Chondrocyte (in vitro differentiated cells): ENCODE measurements around the gene DIS3L2. TPM values are rescaled to one million over a fixed set of nuclear protein-coding genes. Genes with fewer than 3 reads are reported as not detected.

Experiments used
- DNase-seq: peaks from one replicate; pipeline ENCODE4 v3.0.0; 2021; ENCODE audit warnings: mixed read lengths, low spot score
- H3K27ac Mint-ChIP-seq: one replicate; pipeline ENCODE4 v1.8.0; 2021; ENCODE audit warnings: mild to moderate bottlenecking, moderate library complexity, mixed read lengths; ENCODE audit not compliant: unreplicated experiment
- H3K27me3 Mint-ChIP-seq: 2 replicates; pipeline ENCODE4 v1.8.0; 2021; ENCODE audit warnings: low read depth, mixed read lengths
- H3K36me3 Mint-ChIP-seq: 2 replicates; pipeline ENCODE4 v1.8.0; 2021; ENCODE audit warnings: low read depth, mixed read lengths
- H3K4me1 Mint-ChIP-seq: 2 replicates; pipeline ENCODE4 v1.8.0; 2021; ENCODE audit warnings: low read depth, mild to moderate bottlenecking, mixed read lengths
- H3K4me3 Mint-ChIP-seq: one replicate; pipeline ENCODE4 v1.8.0; 2021; ENCODE audit warnings: mild to moderate bottlenecking, moderate library complexity, mixed read lengths; ENCODE audit not compliant: unreplicated experiment
- H3K9me3 Mint-ChIP-seq: 2 replicates; pipeline ENCODE4 v1.8.0; 2021; ENCODE audit warnings: low read depth, mixed read lengths
- total RNA-seq: library from RNA; stranded (reverse); gene quantifications from 3 replicates; pipeline ENCODE4 v1.2.1, GENCODE V29; 2021
- TF ChIP-seq, protein P1 (sequence below): fragments of 200-600 bp; sonication (generic); IDR thresholded peaks from 2 replicates; pipeline ENCODE4 v1.5.0; 2021; ENCODE audit warnings: antibody characterized with exemption, mild to moderate bottlenecking, moderate library complexity

Gene DIS3L2
- total RNA-seq, 1 donor from 2014 or later: 17.5 TPM

DNA sequence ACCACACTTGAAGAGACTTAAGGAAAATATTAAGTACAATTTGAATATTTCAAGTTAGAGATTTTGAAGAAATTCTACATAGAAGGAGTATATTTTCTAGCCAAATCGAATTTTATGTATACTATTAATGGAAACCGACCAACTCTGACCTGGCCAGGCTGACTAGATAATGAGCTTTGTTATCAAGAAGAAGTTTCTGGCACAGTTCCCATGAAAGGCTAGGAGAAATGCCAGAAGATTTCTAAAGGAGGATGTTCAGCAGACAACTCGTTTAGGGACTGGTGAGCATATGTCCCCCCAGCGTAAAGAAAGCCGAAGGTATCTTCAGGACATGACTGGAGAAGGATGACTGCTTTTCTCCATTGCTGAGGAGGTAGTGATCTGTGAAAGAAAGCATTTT, 127.3 kb downstream of the DIS3L2 start:
- Mint-ChIP-seq H3K4me3 (no peak overlapping the region), H3K4me1 (peaks cover 4% of the 10 kb centered on the region), H3K9me3 (peaks cover 12% of the 10 kb centered on the region), H3K27me3 (no peaks in the 10 kb centered on the region), H3K36me3 (peaks cover 12% of the 10 kb centered on the region), H3K27ac (no peak overlapping the region)
- DNase-seq: no peak
- TF ChIP-seq, protein P1, sequence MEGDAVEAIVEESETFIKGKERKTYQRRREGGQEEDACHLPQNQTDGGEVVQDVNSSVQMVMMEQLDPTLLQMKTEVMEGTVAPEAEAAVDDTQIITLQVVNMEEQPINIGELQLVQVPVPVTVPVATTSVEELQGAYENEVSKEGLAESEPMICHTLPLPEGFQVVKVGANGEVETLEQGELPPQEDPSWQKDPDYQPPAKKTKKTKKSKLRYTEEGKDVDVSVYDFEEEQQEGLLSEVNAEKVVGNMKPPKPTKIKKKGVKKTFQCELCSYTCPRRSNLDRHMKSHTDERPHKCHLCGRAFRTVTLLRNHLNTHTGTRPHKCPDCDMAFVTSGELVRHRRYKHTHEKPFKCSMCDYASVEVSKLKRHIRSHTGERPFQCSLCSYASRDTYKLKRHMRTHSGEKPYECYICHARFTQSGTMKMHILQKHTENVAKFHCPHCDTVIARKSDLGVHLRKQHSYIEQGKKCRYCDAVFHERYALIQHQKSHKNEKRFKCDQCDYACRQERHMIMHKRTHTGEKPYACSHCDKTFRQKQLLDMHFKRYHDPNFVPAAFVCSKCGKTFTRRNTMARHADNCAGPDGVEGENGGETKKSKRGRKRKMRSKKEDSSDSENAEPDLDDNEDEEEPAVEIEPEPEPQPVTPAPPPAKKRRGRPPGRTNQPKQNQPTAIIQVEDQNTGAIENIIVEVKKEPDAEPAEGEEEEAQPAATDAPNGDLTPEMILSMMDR: no peak

DNA sequence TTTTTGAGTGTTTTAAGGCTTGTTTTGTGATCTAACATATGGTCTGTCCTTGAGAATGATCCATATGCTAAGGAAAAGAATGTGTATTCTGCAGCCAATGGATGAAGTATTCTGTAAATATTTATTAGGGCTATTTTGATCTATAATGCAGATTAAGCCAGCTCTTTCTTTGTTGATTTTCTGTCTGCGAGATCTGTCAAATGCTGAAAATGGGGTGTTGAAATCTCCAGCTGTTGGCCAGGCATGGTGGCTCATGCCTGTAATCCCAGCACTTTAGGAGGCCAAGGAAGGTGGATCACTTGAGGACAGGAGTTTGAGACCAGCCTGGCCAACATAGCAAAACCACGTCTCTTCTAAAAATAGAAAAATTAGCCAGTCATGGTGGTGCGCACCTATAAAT, 132.7 kb downstream of the DIS3L2 start:
- Mint-ChIP-seq H3K4me3 (no peak overlapping the region), H3K4me1 (no peaks in the 10 kb centered on the region), H3K27ac (no peak overlapping the region), H3K27me3 (no peaks in the 10 kb centered on the region), H3K36me3 (peaks cover 35% of the 10 kb centered on the region), H3K9me3 (peaks cover 35% of the 10 kb centered on the region)
- no peak for DNase-seq
- TF ChIP-seq, protein P1: no peak

DNA sequence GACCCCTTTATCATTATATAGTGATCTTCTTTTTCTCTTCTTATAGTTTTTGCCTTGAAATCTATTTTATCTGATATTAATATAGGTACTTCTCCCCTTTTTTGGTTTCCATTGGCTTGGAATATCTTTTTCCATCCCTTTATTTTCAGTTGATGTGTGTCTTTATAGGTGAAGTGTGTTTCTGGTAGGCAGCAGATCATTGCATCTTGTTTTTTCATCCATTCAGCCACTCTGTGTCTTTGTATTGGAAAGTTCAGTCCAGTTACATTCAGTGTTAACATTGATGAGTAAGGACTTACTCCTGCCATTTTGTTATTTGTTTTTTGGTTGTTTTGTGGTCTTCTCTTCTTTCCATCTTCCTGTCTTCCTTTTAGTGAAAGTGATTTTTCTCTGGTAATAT, 133.4 kb downstream of the DIS3L2 start:
- TF ChIP-seq, protein P1: no peak
- Mint-ChIP-seq H3K4me1 (no peaks in the 10 kb centered on the region), H3K36me3 (peaks cover 35% of the 10 kb centered on the region), H3K27me3 (no peaks in the 10 kb centered on the region), H3K9me3 (peaks cover 39% of the 10 kb centered on the region), H3K27ac (no peak overlapping the region), H3K4me3 (no peak overlapping the region)
- no peak for DNase-seq

DNA sequence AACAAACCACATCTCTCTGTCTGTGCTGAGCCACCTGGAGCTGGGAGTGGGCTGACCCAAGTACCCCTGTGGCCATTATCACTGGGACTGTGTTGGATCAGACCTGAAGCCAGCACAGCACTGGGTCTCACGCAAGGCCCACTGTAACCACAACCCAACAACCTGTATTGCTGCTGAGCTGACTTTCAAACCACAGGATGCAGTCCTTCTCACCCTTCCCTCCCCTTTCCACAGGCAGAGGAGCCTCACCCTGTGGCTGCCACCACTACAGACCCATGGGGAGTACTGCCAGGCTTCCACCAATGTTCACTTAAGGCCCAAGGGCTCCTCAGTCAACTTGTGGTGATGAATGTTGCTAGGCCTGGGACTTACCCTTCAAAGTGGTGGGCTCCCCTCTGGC, 135.7 kb downstream of the DIS3L2 start:
- Mint-ChIP-seq H3K27me3 (no peaks in the 10 kb centered on the region), H3K4me1 (no peaks in the 10 kb centered on the region), H3K27ac (no peak overlapping the region), H3K36me3 (peaks cover 29% of the 10 kb centered on the region), H3K9me3 (peaks cover 33% of the 10 kb centered on the region), H3K4me3 (no peak overlapping the region)
- no peak for DNase-seq
- TF ChIP-seq, protein P1: no peak

DNA sequence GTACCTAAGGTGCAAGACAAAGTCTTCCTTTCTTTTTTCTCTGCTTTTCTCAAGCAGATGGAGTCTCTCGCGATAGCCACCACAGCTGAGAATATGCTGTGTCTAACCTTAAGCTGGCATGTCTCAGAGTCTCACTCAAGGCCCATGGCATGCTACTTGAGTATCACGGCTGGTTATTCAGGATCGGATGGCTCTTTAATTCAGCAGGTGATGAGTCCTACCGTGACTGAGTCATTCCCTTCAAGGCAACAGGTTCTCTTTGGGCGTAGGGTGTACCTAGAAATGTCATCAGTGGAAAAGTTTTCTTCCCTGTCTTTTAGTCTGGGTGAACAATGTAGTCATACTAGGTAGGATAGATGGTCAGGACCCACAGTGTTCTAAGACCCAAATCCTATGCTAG, 136.2 kb downstream of the DIS3L2 start:
- Mint-ChIP-seq H3K9me3 (peaks cover 31% of the 10 kb centered on the region), H3K36me3 (peaks cover 27% of the 10 kb centered on the region), H3K4me3 (no peak overlapping the region), H3K27me3 (no peaks in the 10 kb centered on the region), H3K4me1 (no peaks in the 10 kb centered on the region), H3K27ac (no peak overlapping the region)
- no peak for DNase-seq
- TF ChIP-seq, protein P1: no peak
